NCI-H2196 (cell line): ENCODE measurements around the gene TRIP10.
A peak's percentile ranks its signal among the peaks of the same experiment; 100 is the strongest.

Experiments
- DNase-seq: peaks from one replicate; lab custom pipeline; 2025; ENCODE audit not compliant: unreplicated experiment; lab: John Stamatoyannopoulos, UW

TRIP10 gene

GRCh38 chr19:6711078-6711361 lies 28.5 kb upstream of the TRIP10 start:
- DNase-seq = no peak

- no peak for DNase-seq
Observed at GRCh38 chr19:6711605-6712004, 27.9 kb upstream of the TRIP10 start.

DNA sequence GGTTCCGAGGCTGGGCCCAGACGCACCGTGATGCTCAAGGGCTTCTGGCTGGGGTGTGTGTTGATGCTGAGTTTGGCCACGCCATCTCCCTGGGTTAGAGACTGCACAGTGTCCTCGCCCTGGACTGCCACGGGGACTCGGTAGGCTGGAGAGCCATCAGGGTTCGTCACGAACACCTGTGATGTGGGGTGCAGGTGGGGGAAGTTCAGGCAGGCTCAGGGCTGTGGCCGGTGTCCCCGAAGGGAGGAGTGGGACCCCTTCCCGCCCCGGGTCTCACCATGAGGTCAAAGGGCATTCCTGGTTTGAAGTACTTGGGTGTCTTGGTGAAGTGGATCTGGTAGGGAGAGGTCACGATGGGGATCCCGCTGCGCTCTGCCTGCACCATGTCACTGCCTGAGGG lies 27.2 kb upstream of the TRIP10 start:
- DNase-seq = no peak

DNA sequence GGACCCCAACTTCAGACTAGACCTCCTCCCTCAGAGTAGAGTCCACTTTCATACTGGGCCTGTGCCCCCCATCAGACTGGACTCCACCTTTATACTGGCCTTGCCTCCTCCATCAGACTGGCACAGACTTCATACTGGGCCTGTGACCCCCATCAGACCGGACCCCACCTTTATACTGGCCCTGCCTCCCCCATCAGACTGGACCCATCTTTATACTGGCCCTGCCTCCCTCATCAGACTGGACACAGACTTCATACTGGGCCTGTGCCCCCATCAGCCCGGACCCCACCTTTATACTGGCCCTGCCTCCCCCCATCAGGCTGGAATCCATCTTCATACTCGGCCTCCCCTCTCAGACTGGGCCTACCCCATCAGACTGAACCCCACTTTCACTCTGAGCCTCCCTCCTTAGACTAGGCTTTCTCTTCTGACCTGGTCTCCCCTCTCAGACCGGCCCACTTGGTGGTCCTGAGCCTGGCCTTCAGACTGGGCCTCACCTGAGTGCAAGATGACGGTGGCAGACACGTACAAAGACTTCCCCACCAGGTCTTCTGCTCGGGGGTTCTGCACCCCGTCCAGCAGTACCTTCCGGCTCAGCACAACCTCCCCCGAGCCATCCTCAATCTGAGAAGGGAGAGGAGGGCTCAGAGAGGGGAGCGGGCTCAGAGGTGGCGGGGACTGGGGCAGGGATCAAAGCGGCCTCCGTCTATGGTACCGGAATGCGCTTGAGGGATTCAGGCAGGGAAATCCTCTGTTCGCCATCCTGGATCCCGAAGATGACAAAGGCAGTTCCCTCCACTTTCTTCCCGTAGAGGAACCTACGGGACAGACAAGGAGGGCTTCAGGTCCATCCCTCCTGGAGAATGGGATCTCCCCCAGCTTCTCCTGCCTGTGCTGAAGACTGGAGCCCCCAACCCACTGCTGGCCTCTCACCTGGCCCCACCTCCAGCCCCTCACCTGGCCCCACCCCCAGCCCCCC lies 26.5 kb upstream of the TRIP10 start:
- no peak for DNase-seq

GRCh38 chr19:6713773-6714692 lies 25.4 kb upstream of the TRIP10 start:
- DNase-seq = no peak

DNA sequence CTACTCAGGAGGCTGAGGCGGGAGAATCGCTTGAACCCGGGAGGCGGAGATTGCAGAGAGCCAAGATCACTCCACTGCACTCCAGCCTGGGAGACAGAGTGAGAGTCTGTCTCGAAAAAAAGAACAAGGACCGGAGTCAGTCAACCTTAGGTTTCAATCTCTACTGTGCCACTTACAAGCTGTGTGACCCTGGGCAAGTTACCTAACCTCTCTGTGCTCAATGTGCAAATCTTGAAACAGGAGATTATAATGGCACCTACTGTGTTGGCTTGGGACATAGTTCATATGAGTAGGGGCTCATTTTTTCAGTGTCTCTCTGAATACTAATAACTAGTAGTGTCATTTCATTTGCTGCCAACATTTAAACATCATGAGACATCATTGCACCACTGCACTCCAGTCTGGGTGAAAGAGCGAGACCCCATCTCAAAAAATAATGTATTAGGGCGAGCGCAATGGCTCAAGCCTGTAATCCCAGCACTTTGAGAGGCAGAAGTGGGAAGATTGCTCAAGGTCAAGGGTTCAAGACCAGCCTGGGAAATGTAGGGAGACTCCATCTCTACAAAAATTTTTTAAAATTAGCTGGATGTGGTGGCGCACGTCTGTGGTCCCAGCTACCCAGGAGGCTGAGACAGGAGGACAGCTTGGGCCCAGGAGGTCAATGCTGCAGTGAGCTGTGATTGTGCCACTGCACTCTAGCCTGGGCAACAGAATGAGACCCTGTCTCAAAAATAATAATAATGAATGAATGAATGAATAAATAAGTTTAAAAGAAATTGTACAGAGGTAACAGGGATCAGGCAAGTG lies 24.5 kb upstream of the TRIP10 start:
- no peak for DNase-seq

- DNase-seq = no peak
Observed at GRCh38 chr19:6716610-6716970, 22.9 kb upstream of the TRIP10 start.

- DNase-seq = no peak
Observed at GRCh38 chr19:6717036-6717435, 22.4 kb upstream of the TRIP10 start.

DNA sequence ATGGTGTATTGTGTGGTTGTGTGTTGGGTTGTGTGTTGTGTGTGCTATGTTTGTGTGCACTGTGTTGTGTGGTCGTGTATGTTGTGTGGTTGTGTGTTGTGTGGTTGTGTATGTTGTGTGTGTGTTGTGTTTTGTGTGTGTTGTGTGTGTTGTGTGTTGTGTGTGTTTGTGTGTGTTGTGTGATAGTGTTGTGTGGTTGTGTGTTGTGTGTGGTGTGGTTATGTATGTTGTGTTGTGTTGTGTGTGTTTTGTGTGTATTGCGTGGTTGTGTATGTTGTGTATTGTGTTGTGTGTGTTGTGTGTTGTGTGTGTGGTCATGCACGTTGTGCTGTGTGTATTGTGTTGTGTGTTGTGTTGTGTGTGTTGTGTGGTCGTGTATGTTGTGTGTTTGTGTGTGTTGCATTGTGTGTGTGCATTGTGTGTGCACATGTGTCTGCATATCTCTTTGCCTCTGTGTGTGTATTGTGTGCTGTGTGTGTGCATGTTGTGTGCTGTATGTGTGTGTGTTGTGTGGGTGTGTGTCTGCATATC lies 22.0 kb upstream of the TRIP10 start:
- no peak for DNase-seq

DNA sequence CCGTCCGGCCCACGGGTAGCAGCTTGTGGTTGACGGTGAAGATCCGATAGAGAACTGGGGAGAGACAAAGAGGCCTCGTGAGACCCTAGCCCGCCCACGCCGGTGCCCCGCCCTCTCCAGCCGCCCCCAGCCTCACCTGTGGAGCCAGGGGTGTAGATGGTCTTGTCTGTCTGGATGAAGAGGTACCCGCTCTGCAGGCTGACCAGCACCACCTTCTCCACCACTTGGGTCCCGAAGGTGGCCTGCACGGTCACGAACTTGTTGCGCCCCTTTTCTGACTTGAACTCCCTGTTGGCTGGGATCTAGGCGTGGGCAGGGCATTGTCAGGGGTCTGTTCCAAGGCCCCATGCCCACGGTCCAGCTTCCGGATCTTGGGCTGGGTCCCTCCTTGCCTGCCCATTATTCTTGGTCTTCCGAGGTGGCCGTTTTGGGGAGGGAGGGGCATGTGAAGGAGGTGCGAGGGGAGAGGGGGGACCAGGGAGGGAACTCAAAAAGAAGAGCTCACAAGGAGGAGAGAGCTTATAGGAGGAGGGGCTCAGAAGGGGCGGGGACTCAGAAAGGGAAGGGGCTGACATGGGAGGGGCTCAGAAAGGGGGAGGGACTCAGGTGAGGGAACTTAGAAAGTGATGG lies 21.3 kb upstream of the TRIP10 start:
- no peak for DNase-seq

DNA sequence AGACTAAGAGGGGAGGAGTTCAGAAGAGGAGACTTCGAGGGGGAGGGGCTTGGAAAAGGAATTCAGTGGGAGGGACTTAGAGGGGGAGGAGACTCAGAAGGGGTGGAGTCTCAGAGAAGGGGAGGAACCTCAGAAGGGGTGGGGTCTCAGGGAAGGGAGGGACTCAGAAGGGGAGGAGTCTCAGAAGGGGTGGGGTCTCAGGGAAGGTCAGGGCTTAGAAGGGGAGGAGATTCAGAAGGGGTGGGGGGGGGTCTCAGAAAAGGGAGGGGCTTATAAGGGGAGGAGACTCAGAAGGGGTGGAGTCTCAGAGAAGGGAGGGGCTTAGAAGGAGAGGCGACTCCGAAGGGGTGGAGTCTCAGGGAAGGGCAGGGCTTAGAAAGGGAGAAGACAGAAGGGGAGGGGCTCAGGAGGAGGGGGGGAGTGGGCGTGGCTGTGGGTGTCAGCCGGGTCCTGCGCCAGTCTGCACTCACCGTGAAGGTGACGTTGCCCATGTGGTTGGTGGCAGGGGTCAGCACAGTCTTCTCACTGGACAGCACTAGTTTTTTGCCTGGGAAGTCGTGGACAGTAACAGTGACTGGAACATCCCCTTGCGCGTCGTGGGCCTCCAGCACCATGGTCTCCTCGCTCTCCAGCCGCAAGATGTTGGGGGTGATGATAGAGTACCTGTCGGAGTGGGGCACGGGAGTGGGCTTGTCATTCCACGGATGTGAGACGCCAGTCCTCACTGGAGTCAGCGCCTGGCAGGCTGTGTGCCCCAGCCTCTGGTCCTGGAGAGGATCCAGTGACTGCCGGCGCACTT lies 20.5 kb upstream of the TRIP10 start:
- peak; percentile 17 for DNase-seq

- no peak for DNase-seq
Observed at GRCh38 chr19:6719540-6719861, 20.0 kb upstream of the TRIP10 start.

GRCh38 chr19:6719992-6720368 lies 19.5 kb upstream of the TRIP10 start:
- DNase-seq = no peak

GRCh38 chr19:6720369-6721137 lies 18.9 kb upstream of the TRIP10 start, which contains the start of gene C3:
Gene C3, minus strand, starts transcription at chr19:6720650. Its CDS starts 61 bp downstream, at chr19:6720589.
- DNase-seq = no peak

DNA sequence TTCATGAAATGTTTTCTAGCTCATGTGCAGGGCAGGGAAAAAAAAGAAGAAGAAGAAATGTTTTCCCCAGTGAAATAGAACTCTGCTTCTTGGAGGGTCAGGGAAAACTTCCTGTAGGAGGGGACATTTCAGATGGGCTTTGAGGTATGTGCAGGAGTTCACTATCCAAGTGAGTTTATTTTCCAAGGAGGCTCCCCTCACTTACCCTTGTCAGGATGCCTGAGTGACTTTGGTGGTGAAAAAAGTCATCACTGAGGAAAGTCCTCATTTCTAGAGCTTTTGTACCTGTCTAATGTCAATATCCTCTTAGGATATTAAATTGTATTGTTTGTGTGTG lies 18.4 kb upstream of the TRIP10 start:
- no peak for DNase-seq

GRCh38 chr19:6721773-6722172 lies 17.7 kb upstream of the TRIP10 start:
- no peak for DNase-seq

DNA sequence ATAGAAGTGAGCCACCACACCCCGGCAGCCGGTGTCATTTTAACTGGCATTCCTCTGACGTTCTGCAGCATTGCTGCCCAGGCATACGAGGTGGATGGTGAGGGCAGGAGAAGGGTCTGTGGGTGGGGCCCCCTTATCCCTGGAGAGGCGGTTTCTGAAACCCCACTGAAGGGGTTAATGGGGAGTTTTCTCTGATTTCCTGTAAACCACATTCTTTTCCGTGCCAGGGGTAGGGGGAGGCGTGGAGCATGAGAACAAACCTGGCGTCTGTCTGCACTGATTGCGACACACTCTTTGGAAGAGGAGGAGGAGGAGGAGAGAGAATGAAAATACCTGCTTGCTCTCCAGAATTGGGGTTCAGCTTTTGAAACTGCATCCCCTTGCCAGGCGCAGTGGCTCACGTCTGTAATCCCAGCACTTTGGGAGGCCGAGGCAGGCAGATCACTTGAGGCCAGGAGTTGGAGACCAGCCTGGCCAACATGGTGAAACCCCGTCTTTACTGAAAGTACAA lies 16.3 kb upstream of the TRIP10 start:
- no peak for DNase-seq

GRCh38 chr19:6723738-6724137 lies 15.7 kb upstream of the TRIP10 start:
- DNase-seq = no peak
